ENCODE data around the gene EPC2.

The EPC2 gene

DNA sequence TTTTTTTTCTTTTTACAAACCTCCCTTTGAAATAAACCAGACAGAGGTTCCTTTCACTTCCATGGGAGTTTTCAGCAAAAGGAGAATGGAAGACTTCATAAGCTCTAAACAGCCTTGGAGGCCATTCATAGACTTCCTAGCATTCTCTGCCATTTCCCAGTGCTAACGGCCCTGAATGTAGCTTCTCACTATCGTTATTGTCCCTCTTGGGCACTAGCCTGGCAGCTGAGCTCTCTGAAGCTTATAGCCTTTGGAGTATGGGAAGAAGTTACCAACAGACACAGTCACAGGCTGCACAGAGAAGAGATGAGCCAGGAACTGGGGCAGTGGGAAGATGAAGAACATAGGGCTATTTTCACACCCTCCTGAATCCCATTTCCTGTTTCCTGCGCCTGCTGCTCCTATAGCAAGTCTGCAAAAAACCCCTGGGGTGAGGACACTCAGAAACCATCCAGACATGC lies 29.1 kb upstream of the EPC2 start:
- Histone ChIP-seq H3K9ac (ENCODE audit: low read depth, low read length) (no peak overlapping the region), H3K27ac (ENCODE audit: low read length) (no peak overlapping the region), H3K36me3 (ENCODE audit: insufficient read depth, low read depth, low read length) (no peaks in the 10 kb centered on the region), H3K4me3 (ENCODE audit: low read length) (no peak overlapping the region), H3K9me3 (ENCODE audit: insufficient read depth, low read depth, low read length) (no peaks in the 10 kb centered on the region), H3K4me1 (ENCODE audit: insufficient read depth, low read length) (peaks cover 29% of the 10 kb centered on the region), H3K27me3 (ENCODE audit: insufficient read depth, low read length) (no peaks in the 10 kb centered on the region)

DNA sequence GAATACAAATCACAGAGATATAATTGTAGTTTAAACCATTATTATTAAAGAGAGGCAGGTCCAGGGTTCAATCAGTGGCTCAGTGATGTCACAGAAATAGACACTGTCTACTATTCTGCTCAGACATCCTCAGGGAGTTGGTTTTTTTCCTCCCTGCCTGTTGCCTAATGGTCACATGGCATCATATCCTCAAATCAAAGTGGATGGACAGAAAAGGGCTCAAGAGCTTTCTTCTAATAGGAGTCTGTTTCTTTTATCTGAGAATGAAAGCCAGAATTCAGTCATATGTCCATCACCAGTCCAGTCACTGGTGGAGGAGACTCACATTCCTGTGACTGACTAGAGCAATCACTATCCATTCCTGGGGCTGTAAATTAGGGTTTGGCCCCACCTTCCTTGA lies 27.9 kb upstream of the EPC2 start:
- H3K27ac ChIP-seq (ENCODE audit: low read length): no peak overlapping the region
- no peak overlapping the region for H3K9ac ChIP-seq (ENCODE audit: low read depth, low read length)
- no peaks in the 10 kb centered on the region for H3K27me3 ChIP-seq (ENCODE audit: insufficient read depth, low read length)
- H3K9me3 ChIP-seq (ENCODE audit: insufficient read depth, low read depth, low read length): no peaks in the 10 kb centered on the region
- H3K4me3 ChIP-seq (ENCODE audit: low read length): no peak overlapping the region
- H3K4me1 ChIP-seq (ENCODE audit: insufficient read depth, low read length): peaks cover 29% of the 10 kb centered on the region
- H3K36me3 ChIP-seq (ENCODE audit: insufficient read depth, low read depth, low read length): no peaks in the 10 kb centered on the region

DNA sequence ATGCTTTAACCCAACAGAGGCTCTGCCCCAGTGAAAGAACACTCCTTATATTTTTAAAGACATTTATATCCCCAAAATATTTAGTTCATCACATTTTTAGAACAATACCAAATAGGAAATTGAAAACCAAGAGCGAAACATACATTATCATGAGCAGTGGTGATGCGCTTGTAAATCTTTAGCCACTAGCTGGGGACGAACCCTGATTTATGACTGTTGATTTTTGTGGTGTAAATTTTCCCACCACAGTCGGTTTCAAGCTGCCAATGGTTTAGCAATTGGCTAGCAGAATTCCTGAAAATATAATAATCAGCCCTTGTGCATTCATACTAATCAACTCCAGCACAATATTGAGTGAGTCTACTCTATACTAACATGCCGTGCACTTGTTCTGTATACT lies 27.3 kb upstream of the EPC2 start:
- H3K36me3 ChIP-seq (ENCODE audit: insufficient read depth, low read depth, low read length): no peaks in the 10 kb centered on the region
- H3K9me3 ChIP-seq (ENCODE audit: insufficient read depth, low read depth, low read length): no peaks in the 10 kb centered on the region
- H3K4me1 ChIP-seq (ENCODE audit: insufficient read depth, low read length): peaks cover 29% of the 10 kb centered on the region

DNA sequence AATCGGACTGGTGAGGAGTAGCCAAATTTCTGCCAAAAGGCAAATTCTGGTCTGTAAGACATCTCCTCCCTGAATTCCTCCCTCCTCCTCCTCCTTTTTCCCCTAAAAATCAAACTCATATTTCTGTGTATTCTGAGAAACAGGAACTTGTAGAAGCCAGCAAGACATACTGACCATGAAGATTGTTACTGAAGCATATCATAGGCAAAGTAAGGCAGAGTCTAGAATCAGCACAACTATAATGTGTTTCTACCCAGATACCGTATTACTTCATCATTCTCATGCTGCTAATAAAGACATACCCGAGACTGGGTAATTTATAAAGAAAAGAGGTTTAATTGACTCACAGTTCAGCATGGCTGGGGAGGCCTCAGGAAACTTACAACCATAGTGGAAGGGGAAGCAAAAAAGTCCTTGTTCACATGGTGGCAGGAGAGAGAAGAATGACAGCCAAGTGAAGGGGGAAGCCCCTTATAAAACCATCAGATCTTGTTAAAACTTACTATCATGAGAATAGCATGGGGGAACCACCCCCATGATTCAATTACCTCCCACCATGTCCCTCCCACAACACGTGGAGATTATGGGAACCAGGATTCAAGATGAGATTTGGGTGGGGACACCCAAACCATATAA lies 24.9 kb upstream of the EPC2 start:
- H3K4me1 ChIP-seq (ENCODE audit: insufficient read depth, low read length): peaks cover 16% of the 10 kb centered on the region; the same call in 1 of the 2 replicates
- H3K9ac ChIP-seq (ENCODE audit: low read depth, low read length): no peak overlapping the region
- H3K27ac ChIP-seq (ENCODE audit: low read length): no peak overlapping the region
- H3K9me3 ChIP-seq (ENCODE audit: insufficient read depth, low read depth, low read length): no peaks in the 10 kb centered on the region
- no peaks in the 10 kb centered on the region for H3K36me3 ChIP-seq (ENCODE audit: insufficient read depth, low read depth, low read length)
- no peak overlapping the region for H3K4me3 ChIP-seq (ENCODE audit: low read length)
- no peaks in the 10 kb centered on the region for H3K27me3 ChIP-seq (ENCODE audit: insufficient read depth, low read length)

More for the DNA sequence above, 27.3 kb upstream of the EPC2 start:
- Histone ChIP-seq H3K27ac (ENCODE audit: low read length) (no peak overlapping the region), H3K9ac (ENCODE audit: low read depth, low read length) (no peak overlapping the region), H3K4me3 (ENCODE audit: low read length) (no peak overlapping the region), H3K27me3 (ENCODE audit: insufficient read depth, low read length) (no peaks in the 10 kb centered on the region)

DNA sequence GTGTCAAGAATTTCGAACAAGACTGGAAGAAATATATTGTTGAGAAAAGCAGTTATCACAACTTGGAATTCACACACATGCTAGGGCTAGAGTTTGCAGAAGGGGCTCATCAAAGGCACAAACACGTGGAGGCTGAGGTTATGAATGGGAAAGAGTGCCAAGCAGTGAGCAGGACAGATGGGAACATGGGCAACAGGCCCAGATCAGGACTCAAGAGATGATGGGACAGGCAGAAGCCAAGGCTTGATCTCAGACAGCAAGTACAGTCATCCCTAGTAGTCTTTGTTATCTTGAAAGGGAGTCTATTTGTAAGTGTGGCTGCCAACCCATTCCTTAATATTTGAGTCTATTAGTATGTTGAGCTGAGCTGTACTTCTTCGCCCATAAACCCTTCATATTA lies 22.2 kb upstream of the EPC2 start:
- H3K4me1 ChIP-seq (ENCODE audit: insufficient read depth, low read length): no peaks in the 10 kb centered on the region
- no peaks in the 10 kb centered on the region for H3K27me3 ChIP-seq (ENCODE audit: insufficient read depth, low read length)
- no peaks in the 10 kb centered on the region for H3K9me3 ChIP-seq (ENCODE audit: insufficient read depth, low read depth, low read length)
- H3K4me3 ChIP-seq (ENCODE audit: low read length): no peak overlapping the region
- no peaks in the 10 kb centered on the region for H3K36me3 ChIP-seq (ENCODE audit: insufficient read depth, low read depth, low read length)
- H3K27ac ChIP-seq (ENCODE audit: low read length): no peak overlapping the region
- no peak overlapping the region for H3K9ac ChIP-seq (ENCODE audit: low read depth, low read length)

DNA sequence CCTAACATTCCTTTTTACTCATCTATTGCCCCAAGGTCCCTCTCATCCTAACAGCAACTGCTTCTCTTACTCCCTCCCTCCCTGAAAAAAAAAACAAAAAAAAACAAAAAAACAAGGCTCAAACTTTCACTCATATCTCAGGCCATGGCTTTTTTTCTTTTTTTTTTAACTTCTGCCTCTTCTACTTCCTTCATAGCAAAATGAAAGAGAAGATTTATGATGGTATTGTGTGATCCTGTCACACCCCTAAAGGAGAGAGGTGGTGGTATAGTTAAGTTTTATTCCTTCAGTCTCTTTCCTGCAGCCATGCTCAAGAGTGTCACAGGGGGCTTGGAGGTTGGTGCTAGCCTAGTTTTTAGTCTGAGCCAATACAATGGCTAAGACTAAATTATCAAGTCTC lies 21.5 kb upstream of the EPC2 start:
- H3K9me3 ChIP-seq (ENCODE audit: insufficient read depth, low read depth, low read length): no peaks in the 10 kb centered on the region
- H3K4me3 ChIP-seq (ENCODE audit: low read length): no peak overlapping the region
- H3K4me1 ChIP-seq (ENCODE audit: insufficient read depth, low read length): no peaks in the 10 kb centered on the region
- no peak overlapping the region for H3K27ac ChIP-seq (ENCODE audit: low read length)
- H3K9ac ChIP-seq (ENCODE audit: low read depth, low read length): no peak overlapping the region
- H3K27me3 ChIP-seq (ENCODE audit: insufficient read depth, low read length): no peaks in the 10 kb centered on the region
- no peaks in the 10 kb centered on the region for H3K36me3 ChIP-seq (ENCODE audit: insufficient read depth, low read depth, low read length)

DNA sequence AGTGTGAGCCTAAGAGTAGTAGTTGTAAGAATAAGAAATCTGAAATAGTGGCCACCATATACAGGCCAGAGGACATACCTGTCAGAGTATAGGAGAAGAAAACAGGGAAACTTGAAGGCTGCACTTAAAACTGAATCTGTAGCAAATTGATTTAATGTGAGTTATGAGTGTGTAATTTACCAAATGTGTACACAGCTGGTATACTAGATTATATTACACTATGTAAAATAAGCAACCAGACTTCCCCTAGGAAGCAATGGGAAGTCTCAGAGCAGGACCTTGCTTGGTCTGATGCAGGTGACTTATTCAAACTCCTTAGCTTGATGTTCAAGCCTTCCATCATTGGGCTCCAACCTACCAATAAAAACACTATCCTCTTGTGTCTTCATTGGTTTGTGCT lies 17.3 kb upstream of the EPC2 start:
- Histone ChIP-seq H3K9ac (ENCODE audit: low read depth, low read length) (no peak overlapping the region), H3K4me1 (ENCODE audit: insufficient read depth, low read length) (no peaks in the 10 kb centered on the region), H3K4me3 (ENCODE audit: low read length) (no peak overlapping the region), H3K9me3 (ENCODE audit: insufficient read depth, low read depth, low read length) (no peaks in the 10 kb centered on the region), H3K36me3 (ENCODE audit: insufficient read depth, low read depth, low read length) (no peaks in the 10 kb centered on the region), H3K27ac (ENCODE audit: low read length) (no peak overlapping the region), H3K27me3 (ENCODE audit: insufficient read depth, low read length) (no peaks in the 10 kb centered on the region)

DNA sequence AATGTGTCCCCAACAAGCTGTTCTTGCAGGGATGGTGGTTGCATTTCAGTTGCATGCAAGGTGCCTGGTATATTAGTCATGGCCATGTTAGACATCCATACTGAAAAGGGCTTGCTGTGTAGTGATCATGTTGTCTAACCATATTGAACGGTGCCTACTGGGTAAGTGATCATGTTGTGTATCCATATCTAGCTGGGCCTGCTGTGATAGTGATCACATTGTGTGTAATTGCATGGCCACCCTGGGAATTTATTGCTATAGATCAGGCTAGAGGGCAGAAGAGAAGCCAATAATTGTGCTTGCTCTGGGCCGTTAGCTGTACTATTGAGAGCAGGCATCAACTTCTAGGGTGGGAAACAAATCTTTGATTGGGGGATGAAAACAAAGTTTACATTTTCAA lies 9.8 kb upstream of the EPC2 start:
- no peak overlapping the region for H3K27ac ChIP-seq (ENCODE audit: low read length)
- no peaks in the 10 kb centered on the region for H3K27me3 ChIP-seq (ENCODE audit: insufficient read depth, low read length)
- H3K4me1 ChIP-seq (ENCODE audit: insufficient read depth, low read length): peaks cover 3% of the 10 kb centered on the region; the same call in 1 of the 2 replicates
- H3K4me3 ChIP-seq (ENCODE audit: low read length): no peak overlapping the region
- no peaks in the 10 kb centered on the region for H3K36me3 ChIP-seq (ENCODE audit: insufficient read depth, low read depth, low read length)
- H3K9me3 ChIP-seq (ENCODE audit: insufficient read depth, low read depth, low read length): no peaks in the 10 kb centered on the region
- no peak overlapping the region for H3K9ac ChIP-seq (ENCODE audit: low read depth, low read length)

DNA sequence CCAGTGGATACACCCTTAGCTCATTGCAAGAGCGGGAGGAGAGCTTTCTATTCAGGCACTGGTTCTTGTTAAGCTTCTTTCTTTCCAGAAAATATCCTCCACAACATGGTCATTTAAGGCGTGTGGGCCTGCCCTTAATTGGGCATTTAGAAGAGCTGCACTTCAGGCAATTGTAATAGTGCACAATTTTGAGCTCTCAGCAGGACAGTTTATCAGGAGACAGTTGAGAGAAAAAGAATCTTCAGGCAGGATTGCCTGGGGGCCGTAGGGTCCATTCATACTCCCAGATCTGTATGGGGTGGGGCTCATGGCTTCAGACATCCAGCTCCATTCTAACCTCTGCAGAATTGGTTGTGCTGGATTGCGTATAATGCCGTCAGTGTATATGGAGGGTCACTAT lies 6.0 kb upstream of the EPC2 start:
- H3K9ac ChIP-seq (ENCODE audit: low read depth, low read length): no peak overlapping the region
- no peak overlapping the region for H3K4me3 ChIP-seq (ENCODE audit: low read length)
- peaks cover 9% of the 10 kb centered on the region; the same call in 1 of the 2 replicates for H3K27me3 ChIP-seq (ENCODE audit: insufficient read depth, low read length)
- peaks cover 18% of the 10 kb centered on the region for H3K4me1 ChIP-seq (ENCODE audit: insufficient read depth, low read length)
- no peak overlapping the region for H3K27ac ChIP-seq (ENCODE audit: low read length)
- no peaks in the 10 kb centered on the region for H3K9me3 ChIP-seq (ENCODE audit: insufficient read depth, low read depth, low read length)
- no peaks in the 10 kb centered on the region for H3K36me3 ChIP-seq (ENCODE audit: insufficient read depth, low read depth, low read length)

DNA sequence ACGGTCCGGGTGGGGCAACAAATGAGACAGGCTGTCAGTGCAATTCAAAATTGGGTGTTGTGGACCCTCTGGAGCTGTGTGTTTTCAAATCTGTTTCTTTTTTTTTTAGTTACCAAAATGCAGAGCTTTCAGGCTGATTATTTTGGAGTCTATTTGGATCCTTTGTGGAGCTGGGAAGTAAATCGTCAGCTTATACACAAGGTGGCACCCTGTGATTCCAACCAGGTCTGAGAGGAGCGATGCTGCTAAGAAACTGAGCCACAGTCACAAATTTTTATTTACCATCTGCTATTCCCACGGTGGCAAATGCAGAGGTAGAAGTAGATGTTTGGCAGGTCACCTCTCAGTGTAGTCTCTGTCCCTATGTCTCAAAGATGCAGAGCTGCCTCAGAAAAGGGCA lies 3.8 kb upstream of the EPC2 start:
- H3K9ac ChIP-seq (ENCODE audit: low read depth, low read length): no peak overlapping the region
- H3K9me3 ChIP-seq (ENCODE audit: insufficient read depth, low read depth, low read length): no peaks in the 10 kb centered on the region
- no peak overlapping the region for H3K4me3 ChIP-seq (ENCODE audit: low read length)
- peaks cover 11% of the 10 kb centered on the region; the same call in 1 of the 2 replicates for H3K27me3 ChIP-seq (ENCODE audit: insufficient read depth, low read length)
- H3K27ac ChIP-seq (ENCODE audit: low read length): no peak overlapping the region
- peaks cover 21% of the 10 kb centered on the region for H3K4me1 ChIP-seq (ENCODE audit: insufficient read depth, low read length)
- no peaks in the 10 kb centered on the region for H3K36me3 ChIP-seq (ENCODE audit: insufficient read depth, low read depth, low read length)

DNA sequence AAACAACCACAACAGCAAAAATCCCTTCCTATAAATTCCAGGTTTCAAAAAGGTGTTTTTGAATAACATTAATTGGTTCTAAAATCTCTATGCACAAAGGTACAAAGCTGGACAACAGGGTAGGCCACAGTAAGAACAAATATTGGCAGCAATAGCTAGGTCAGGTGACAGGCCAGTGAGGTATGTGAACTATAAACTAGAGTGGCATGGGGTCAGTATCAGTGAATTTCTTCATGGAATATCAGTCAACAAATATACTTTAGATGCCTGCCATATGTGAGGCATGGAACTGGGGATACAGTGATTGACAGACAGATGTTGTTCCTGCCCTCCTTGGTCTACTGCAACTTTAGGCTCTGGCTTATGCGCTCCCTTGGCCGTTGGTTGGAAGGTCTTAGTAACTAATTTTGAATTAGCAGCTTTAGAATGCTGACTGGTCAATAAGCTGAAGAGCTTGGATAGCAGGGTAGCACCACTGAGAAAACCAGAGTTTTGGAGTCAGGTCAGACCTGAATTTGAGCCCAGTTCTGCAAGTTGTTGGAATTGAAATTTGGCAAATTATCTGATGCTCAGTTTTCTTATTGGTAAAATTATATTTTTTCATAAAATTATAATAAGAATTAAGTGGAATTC lies 2.3 kb upstream of the EPC2 start:
- Histone ChIP-seq H3K36me3 (ENCODE audit: insufficient read depth, low read depth, low read length) (no peaks in the 10 kb centered on the region), H3K27ac (ENCODE audit: low read length) (no peak overlapping the region), H3K9me3 (ENCODE audit: insufficient read depth, low read depth, low read length) (no peaks in the 10 kb centered on the region), H3K9ac (ENCODE audit: low read depth, low read length) (no peak overlapping the region), H3K4me3 (ENCODE audit: low read length) (no peak overlapping the region), H3K27me3 (ENCODE audit: insufficient read depth, low read length) (peaks cover 11% of the 10 kb centered on the region; the same call in 1 of the 2 replicates), H3K4me1 (ENCODE audit: insufficient read depth, low read length) (peaks cover 21% of the 10 kb centered on the region)

DNA sequence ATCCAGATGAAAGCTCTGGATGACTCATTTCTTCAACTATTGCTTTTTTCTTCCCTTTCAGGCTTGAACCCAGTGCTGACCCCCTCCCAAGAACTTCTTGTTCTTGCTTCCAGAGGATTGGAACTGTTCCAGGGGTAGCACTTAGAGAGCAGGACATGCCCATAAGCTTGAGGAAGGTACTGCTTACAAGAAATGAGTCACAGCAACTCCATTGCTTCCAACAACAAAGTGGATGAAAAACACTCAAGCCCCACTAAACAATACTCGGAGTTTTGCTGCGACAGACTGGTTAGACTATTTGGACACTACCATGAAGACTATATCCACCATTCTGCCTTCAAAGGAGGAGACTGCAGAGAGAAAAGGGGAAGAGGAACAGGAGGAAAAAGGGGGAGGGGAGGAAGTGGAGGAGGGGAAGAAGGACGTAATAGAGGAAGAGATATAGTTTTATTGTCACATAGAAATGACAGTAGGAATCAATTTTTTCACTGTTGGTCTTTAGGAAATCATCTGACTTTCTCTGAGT lies 1.6 kb upstream of the EPC2 start:
- no peak overlapping the region for H3K27ac ChIP-seq (ENCODE audit: low read length)

More for the DNA sequence above, 1.6 kb upstream of the EPC2 start:
- H3K9me3 ChIP-seq (ENCODE audit: insufficient read depth, low read depth, low read length): no peaks in the 10 kb centered on the region
- H3K36me3 ChIP-seq (ENCODE audit: insufficient read depth, low read depth, low read length): no peaks in the 10 kb centered on the region
- 0 out of 2 replicates have a peak overlapping the region, but pooled peaks have one; percentile 86 for H3K4me3 ChIP-seq (ENCODE audit: low read length)
- no peak overlapping the region for H3K9ac ChIP-seq (ENCODE audit: low read depth, low read length)
- peaks cover 11% of the 10 kb centered on the region; the same call in 1 of the 2 replicates for H3K27me3 ChIP-seq (ENCODE audit: insufficient read depth, low read length)
- H3K4me1 ChIP-seq (ENCODE audit: insufficient read depth, low read length): peaks cover 21% of the 10 kb centered on the region
